Hepatocyte (in vitro differentiated cells): ENCODE data around the gene TMEM239.

Experiments
- CTCF ChIP-seq: fragments of 200-600 bp; sonication (generic); IDR thresholded peaks from 2 replicates; pipeline ENCODE4 v1.5.1; 2016; ENCODE audit warnings: antibody characterized with exemption, mild to moderate bottlenecking; ENCODE audit not compliant: poor library complexity
- EZH2phosphoT487 ChIP-seq: fragments of 200-600 bp; sonication (generic); IDR thresholded peaks from one replicate; pipeline ENCODE4 v1.6.1; 2018; ENCODE audit warnings: antibody characterized with exemption, mild to moderate bottlenecking, low read depth, moderate library complexity; ENCODE audit not compliant: unreplicated experiment, severe bottlenecking

- TF ChIP-seq CTCF (no peak), EZH2phosphoT487 (no peak)
Observed at GRCh38 chr20:2817891-2818595, 1.9 kb downstream of the TMEM239 start.
